Activated T-cell treated with anti-CD3 and anti-CD28 coated beads for 4 hours (primary cell): ENCODE measurements around the gene CTNND1.

Source experiments
- DNase-seq: peaks from one replicate; pipeline ENCODE4 v3.0.0-alpha.2; 2020

Gene CTNND1

GRCh38 chr11:57764566-57764965, 3.0 kb downstream of the CTNND1 start:
- DNase-seq, result no peak

- no peak for DNase-seq
Measured at GRCh38 chr11:57764972-57765371, 3.4 kb downstream of the CTNND1 start.

- no peak for DNase-seq
Measured at GRCh38 chr11:57770793-57771192, 9.2 kb downstream of the CTNND1 start.

GRCh38 chr11:57771365-57771764, 9.8 kb downstream of the CTNND1 start:
- no peak for DNase-seq

- DNase-seq, result no peak
Measured at GRCh38 chr11:57772562-57772961, 11.0 kb downstream of the CTNND1 start.

GRCh38 chr11:57773026-57773598, 11.5 kb downstream of the CTNND1 start:
- DNase-seq, result no peak

GRCh38 chr11:57775491-57775890, 13.9 kb downstream of the CTNND1 start:
- no peak for DNase-seq

GRCh38 chr11:57776031-57776521, 14.5 kb downstream of the CTNND1 start:
- DNase-seq, result no peak

GRCh38 chr11:57776577-57777210, 15.1 kb downstream of the CTNND1 start:
- no peak for DNase-seq

GRCh38 chr11:57777969-57778317, 16.3 kb downstream of the CTNND1 start:
- no peak for DNase-seq

- no peak for DNase-seq
Measured at GRCh38 chr11:57778318-57779037, 16.9 kb downstream of the CTNND1 start.

- no peak for DNase-seq
Measured at GRCh38 chr11:57779276-57779675, 17.7 kb downstream of the CTNND1 start.

GRCh38 chr11:57781529-57781943, 19.9 kb downstream of the CTNND1 start:
- DNase-seq, result no peak

GRCh38 chr11:57785072-57785471, 23.5 kb downstream of the CTNND1 start:
- no peak for DNase-seq

GRCh38 chr11:57786436-57786835, 24.8 kb downstream of the CTNND1 start:
- DNase-seq, result no peak

GRCh38 chr11:57787006-57787604, 25.5 kb downstream of the CTNND1 start:
- no peak for DNase-seq

- no peak for DNase-seq
Measured at GRCh38 chr11:57787920-57788702, 26.5 kb downstream of the CTNND1 start.

- DNase-seq, result no peak
Measured at GRCh38 chr11:57788703-57789088, 27.1 kb downstream of the CTNND1 start.

GRCh38 chr11:57791321-57792059, 29.9 kb downstream of the CTNND1 start:
- no peak for DNase-seq

- DNase-seq, result peak; percentile 73
Measured at GRCh38 chr11:57792060-57792541, 30.5 kb downstream of the CTNND1 start.

- no peak for DNase-seq
Measured at GRCh38 chr11:57792870-57793269, 31.3 kb downstream of the CTNND1 start.
